ENCODE measurements around the gene ZNF205.
A peak's percentile ranks its signal among the peaks of the same experiment; 100 is the strongest.
"Not testable (repeated sequence)": the region's sequence is repeated elsewhere in the genome, so short reads cannot be mapped to it uniquely, and the experiment has no call there.

The ZNF205 gene

GRCh38 chr16:3131755-3132377 is 19.5 kb downstream of the ZNF205 start:
- no peak for DNase-seq (ENCODE audit: low read depth in 2 of 2)

GRCh38 chr16:3133844-3134243 is 21.5 kb downstream of the ZNF205 start:
- DNase-seq (ENCODE audit: low read depth in 2 of 2): no peak

- DNase-seq (ENCODE audit: low read depth in 2 of 2): peak; percentile 79 to 91
Measured at GRCh38 chr16:3134338-3135125, 22.1 kb downstream of the ZNF205 start, which contains the start of gene ZNF213. Gene ZNF213, plus strand, starts transcription at chr16:3135029. Its CDS starts 2,252 bp downstream, at chr16:3137281.

- DNase-seq (ENCODE audit: low read depth in 2 of 2): no peak
Measured at GRCh38 chr16:3135126-3135715, 22.8 kb downstream of the ZNF205 start.

- no peak for DNase-seq (ENCODE audit: low read depth in 2 of 2)
Measured at GRCh38 chr16:3137267-3137666, 24.9 kb downstream of the ZNF205 start.

GRCh38 chr16:3138342-3138741 is 26.0 kb downstream of the ZNF205 start:
- no peak for DNase-seq (ENCODE audit: low read depth in 2 of 2)

- no peak for DNase-seq (ENCODE audit: low read depth in 2 of 2)
Measured at GRCh38 chr16:3138823-3139426, 26.5 kb downstream of the ZNF205 start.

GRCh38 chr16:3139561-3139960 is 27.2 kb downstream of the ZNF205 start:
- DNase-seq (ENCODE audit: low read depth in 2 of 2): not testable (repeated sequence)

GRCh38 chr16:3140603-3141427 is 28.4 kb downstream of the ZNF205 start:
- no peak for DNase-seq (ENCODE audit: low read depth in 2 of 2)

- DNase-seq (ENCODE audit: low read depth in 2 of 2): no peak
Measured at GRCh38 chr16:3141781-3142311, 29.5 kb downstream of the ZNF205 start.

- DNase-seq (ENCODE audit: low read depth in 2 of 2): no peak
Measured at GRCh38 chr16:3142327-3142726, 29.9 kb downstream of the ZNF205 start.

- DNase-seq (ENCODE audit: low read depth in 2 of 2): no peak
Measured at GRCh38 chr16:3142770-3143169, 30.4 kb downstream of the ZNF205 start.

- no peak for DNase-seq (ENCODE audit: low read depth in 2 of 2)
Measured at GRCh38 chr16:3143189-3143588, 30.8 kb downstream of the ZNF205 start.

GRCh38 chr16:3143598-3144320 is 31.4 kb downstream of the ZNF205 start:
- no peak for DNase-seq (ENCODE audit: low read depth in 2 of 2)

GRCh38 chr16:3144321-3144983 is 32.1 kb downstream of the ZNF205 start:
- DNase-seq (ENCODE audit: low read depth in 2 of 2): no peak

- no peak for DNase-seq (ENCODE audit: low read depth in 2 of 2)
Measured at GRCh38 chr16:3145151-3145550, 32.8 kb downstream of the ZNF205 start.

- no peak for DNase-seq (ENCODE audit: low read depth in 2 of 2)
Measured at GRCh38 chr16:3145660-3146059, 33.3 kb downstream of the ZNF205 start.

GRCh38 chr16:3147046-3147756 is 34.8 kb downstream of the ZNF205 start:
- no peak for DNase-seq (ENCODE audit: low read depth in 2 of 2)

- DNase-seq (ENCODE audit: low read depth in 2 of 2): no peak
Measured at GRCh38 chr16:3147757-3148104, 35.3 kb downstream of the ZNF205 start.
